Measurements from ENCODE around the gene PTPRM.

- no peak for TF ChIP-seq ZNF10 (tag by site-specific recombination; IDR thresholded peaks at IDR 0.05)
- TF ChIP-seq TCF7L2 (IDR thresholded peaks at IDR 0.05; ENCODE audit: borderline replicate concordance, low read depth, low read length) = no peak
- TF ChIP-seq ZXDB (tag by site-specific recombination; IDR thresholded peaks at IDR 0.05) = no peak
- no peak for TF ChIP-seq ZNF76 (tag by site-specific recombination; IDR thresholded peaks at IDR 0.05; ENCODE audit: borderline replicate concordance, low read depth)
- TF ChIP-seq ZNF175 (tag by site-specific recombination; IDR thresholded peaks at IDR 0.05) = no peak
- TF ChIP-seq FEZF1 (tag by site-specific recombination; IDR thresholded peaks at IDR 0.05) = no peak
- TF ChIP-seq ZNF274 (IDR thresholded peaks at IDR 0.05; ENCODE audit: low read length) = no peak
- no peak for TF ChIP-seq ZNF274 (tag by site-specific recombination; IDR thresholded peaks at IDR 0.05; ENCODE audit: borderline replicate concordance)
- no peak for TF ChIP-seq CTCF (tag by site-specific recombination; IDR thresholded peaks at IDR 0.05)
- TF ChIP-seq ZNF366 (tag by site-specific recombination; conservative IDR thresholded peaks at IDR 0.05) = no peak
- TF ChIP-seq, protein P1, sequence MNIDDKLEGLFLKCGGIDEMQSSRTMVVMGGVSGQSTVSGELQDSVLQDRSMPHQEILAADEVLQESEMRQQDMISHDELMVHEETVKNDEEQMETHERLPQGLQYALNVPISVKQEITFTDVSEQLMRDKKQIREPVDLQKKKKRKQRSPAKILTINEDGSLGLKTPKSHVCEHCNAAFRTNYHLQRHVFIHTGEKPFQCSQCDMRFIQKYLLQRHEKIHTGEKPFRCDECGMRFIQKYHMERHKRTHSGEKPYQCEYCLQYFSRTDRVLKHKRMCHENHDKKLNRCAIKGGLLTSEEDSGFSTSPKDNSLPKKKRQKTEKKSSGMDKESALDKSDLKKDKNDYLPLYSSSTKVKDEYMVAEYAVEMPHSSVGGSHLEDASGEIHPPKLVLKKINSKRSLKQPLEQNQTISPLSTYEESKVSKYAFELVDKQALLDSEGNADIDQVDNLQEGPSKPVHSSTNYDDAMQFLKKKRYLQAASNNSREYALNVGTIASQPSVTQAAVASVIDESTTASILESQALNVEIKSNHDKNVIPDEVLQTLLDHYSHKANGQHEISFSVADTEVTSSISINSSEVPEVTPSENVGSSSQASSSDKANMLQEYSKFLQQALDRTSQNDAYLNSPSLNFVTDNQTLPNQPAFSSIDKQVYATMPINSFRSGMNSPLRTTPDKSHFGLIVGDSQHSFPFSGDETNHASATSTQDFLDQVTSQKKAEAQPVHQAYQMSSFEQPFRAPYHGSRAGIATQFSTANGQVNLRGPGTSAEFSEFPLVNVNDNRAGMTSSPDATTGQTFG (tag by site-specific recombination; IDR thresholded peaks at IDR 0.05; ENCODE audit: borderline replicate concordance) = no peak
These were observed 383.4 kb downstream of the PTPRM start for GRCh38 chr18:7950380-7951136.

Measured in HEK293 (cell line).